OCI-LY3 (cell line): ENCODE measurements around the gene TSPEAR.

ENCODE experiments used
- CTCF ChIP-seq: fragments of 200-600, 300-600 bp; sonication (generic); IDR thresholded peaks from 2 replicates; pipeline ENCODE4 v1.5.1; 2014; ENCODE audit warnings: antibody characterized with exemption, low read length, low read depth
- EZH2phosphoT487 ChIP-seq: fragments of 200-600 bp; shearing (Covaris generic); IDR thresholded peaks from 2 replicates; pipeline ENCODE4 v1.6.1; 2018; ENCODE audit warnings: antibody characterized with exemption, mixed run types, low read depth

GRCh38 chr21:44595524-44595923 lies 115.8 kb downstream of the TSPEAR start:
- TF ChIP-seq CTCF, result no peak
- TF ChIP-seq EZH2phosphoT487, result no peak
